Measurements from ENCODE around the gene CNFN.

CNFN gene

GRCh38 chr19:42389899-42390298 is at the start of gene CNFN:
Gene CNFN, minus strand, starts transcription at chr19:42390297. Its CDS starts 1,260 bp downstream, at chr19:42389037.
- no peak for TF ChIP-seq CTCF (IDR thresholded peaks at IDR 0.05; ENCODE audit: low read depth, low read length)
- in situ Hi-C loops (cut with HindIII; ENCODE audit: low sequenced_read_pairs): no loop called here
- DNase-seq (ENCODE audit: low read depth, low spot score): no peak
- H3K4me3 ChIP-seq (ENCODE audit: low read depth, low read length): no peak within 1 kb of the TSS

GRCh38 chr19:42436006-42436405 is 45.9 kb upstream of the CNFN start:
- no peak for TF ChIP-seq CTCF (IDR thresholded peaks at IDR 0.05; ENCODE audit: low read depth, low read length)
- H3K4me3 ChIP-seq (ENCODE audit: low read depth, low read length): no peak overlapping the region
- in situ Hi-C loops (cut with HindIII; ENCODE audit: low sequenced_read_pairs): no loop called here
- DNase-seq (ENCODE audit: low read depth, low spot score): no peak

GRCh38 chr19:42435316-42435715 is 45.2 kb upstream of the CNFN start:
- H3K4me3 ChIP-seq (ENCODE audit: low read depth, low read length): no peak overlapping the region
- no peak for DNase-seq (ENCODE audit: low read depth, low spot score)
- in situ Hi-C loops (cut with HindIII; ENCODE audit: low sequenced_read_pairs): no loop called here
- TF ChIP-seq CTCF (IDR thresholded peaks at IDR 0.05; ENCODE audit: low read depth, low read length): no peak

GRCh38 chr19:42433503-42434260 is 43.6 kb upstream of the CNFN start:
- peak; percentile 16 for DNase-seq (ENCODE audit: low read depth, low spot score)
- no peak overlapping the region for H3K4me3 ChIP-seq (ENCODE audit: low read depth, low read length)
- in situ Hi-C loops (cut with HindIII; ENCODE audit: low sequenced_read_pairs): no loop called here
- peak; percentile 67 for TF ChIP-seq CTCF (IDR thresholded peaks at IDR 0.05; ENCODE audit: low read depth, low read length)

GRCh38 chr19:42431486-42431885 is 41.4 kb upstream of the CNFN start:
- no peak overlapping the region for H3K4me3 ChIP-seq (ENCODE audit: low read depth, low read length)
- in situ Hi-C loops (cut with HindIII; ENCODE audit: low sequenced_read_pairs): no loop called here
- no peak for DNase-seq (ENCODE audit: low read depth, low spot score)
- no peak for TF ChIP-seq CTCF (IDR thresholded peaks at IDR 0.05; ENCODE audit: low read depth, low read length)

GRCh38 chr19:42428676-42429075 is 38.6 kb upstream of the CNFN start:
- TF ChIP-seq CTCF (IDR thresholded peaks at IDR 0.05; ENCODE audit: low read depth, low read length): no peak
- no peak overlapping the region for H3K4me3 ChIP-seq (ENCODE audit: low read depth, low read length)
- in situ Hi-C loops (cut with HindIII; ENCODE audit: low sequenced_read_pairs): no loop called here
- DNase-seq (ENCODE audit: low read depth, low spot score): no peak
